IPS DF 4.7 (cell line): ENCODE results near the gene C1orf115.
"Not testable (repeated sequence)": the region's sequence is repeated elsewhere in the genome, so short reads cannot be mapped to it uniquely, and the experiment has no call there.

Source experiments
- DNase-seq: peaks from one replicate; pipeline ENCODE4 v3.0.0-alpha.2; 2013; ENCODE audit warnings: low spot score; ENCODE audit errors: extremely low read depth

C1orf115 gene

DNA sequence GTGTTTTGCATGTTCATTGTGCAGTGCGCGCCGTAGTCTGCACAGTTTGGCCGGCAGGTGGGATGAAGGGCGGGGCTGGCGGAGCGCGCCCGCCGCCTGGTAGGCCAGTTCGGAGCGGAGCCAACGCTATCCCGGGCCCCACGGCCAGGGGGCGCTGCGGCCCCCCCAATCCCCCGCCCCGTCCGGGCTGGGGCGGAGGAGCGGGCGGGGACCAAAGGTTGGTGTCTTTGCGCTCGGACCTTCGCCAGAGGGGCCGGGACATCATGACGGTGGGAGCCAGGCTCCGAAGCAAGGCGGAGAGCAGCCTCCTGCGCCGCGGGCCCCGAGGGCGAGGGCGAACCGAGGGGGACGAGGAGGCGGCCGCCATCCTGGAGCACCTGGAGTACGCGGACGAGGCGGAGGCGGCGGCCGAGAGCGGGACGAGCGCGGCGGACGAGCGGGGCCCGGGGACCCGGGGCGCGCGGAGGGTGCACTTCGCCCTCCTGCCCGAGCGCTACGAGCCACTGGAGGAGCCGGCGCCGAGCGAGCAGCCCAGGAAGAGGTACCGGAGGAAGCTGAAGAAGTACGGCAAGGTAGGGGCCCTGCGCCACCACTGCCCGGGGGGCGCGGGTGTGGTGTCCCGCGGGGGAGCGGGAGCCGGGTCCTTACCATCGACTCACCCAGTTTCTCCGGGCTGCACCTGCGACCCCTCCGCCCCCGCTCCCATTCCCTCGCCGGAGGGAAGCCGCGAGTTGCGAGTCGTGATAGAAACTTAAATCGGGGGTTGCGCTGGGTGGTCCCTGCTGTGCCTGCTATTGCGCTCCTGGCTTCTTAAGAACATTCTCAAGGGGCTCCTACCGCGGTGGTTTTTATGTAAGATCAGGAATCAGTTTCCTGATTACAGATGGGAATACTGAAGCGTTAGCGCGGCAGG lies at the start of gene C1orf115:
C1orf115 (plus strand) TSS at position 224 of the 913 bp plus-strand sequence; CDS start at position 264, 40 bp downstream.
- DNase-seq: no peak

GRCh38 chr1:220642285-220642684 lies 47.9 kb upstream of the C1orf115 start:
- DNase-seq: no peak

GRCh38 chr1:220652995-220653394 lies 37.2 kb upstream of the C1orf115 start:
- DNase-seq: no peak

DNA sequence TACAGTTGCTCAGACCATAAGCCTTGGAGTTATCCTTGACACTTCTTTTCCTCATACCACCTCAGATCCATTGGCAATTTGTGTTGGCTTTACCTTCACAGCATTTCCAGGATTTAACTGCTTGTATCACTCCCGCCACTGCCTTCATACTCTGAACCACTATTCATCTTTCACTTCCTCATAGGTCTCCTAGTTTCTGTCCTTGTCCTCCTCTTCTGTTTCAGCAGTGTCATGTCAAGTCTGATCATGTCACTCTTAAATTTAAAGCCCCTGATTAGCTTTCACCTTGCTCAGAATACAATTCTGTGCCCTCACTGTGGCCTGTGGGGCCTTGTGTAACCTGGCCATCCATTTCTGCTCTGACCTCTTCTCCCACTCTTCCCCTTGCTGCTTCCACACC lies 34.7 kb upstream of the C1orf115 start:
- no peak for DNase-seq

DNA sequence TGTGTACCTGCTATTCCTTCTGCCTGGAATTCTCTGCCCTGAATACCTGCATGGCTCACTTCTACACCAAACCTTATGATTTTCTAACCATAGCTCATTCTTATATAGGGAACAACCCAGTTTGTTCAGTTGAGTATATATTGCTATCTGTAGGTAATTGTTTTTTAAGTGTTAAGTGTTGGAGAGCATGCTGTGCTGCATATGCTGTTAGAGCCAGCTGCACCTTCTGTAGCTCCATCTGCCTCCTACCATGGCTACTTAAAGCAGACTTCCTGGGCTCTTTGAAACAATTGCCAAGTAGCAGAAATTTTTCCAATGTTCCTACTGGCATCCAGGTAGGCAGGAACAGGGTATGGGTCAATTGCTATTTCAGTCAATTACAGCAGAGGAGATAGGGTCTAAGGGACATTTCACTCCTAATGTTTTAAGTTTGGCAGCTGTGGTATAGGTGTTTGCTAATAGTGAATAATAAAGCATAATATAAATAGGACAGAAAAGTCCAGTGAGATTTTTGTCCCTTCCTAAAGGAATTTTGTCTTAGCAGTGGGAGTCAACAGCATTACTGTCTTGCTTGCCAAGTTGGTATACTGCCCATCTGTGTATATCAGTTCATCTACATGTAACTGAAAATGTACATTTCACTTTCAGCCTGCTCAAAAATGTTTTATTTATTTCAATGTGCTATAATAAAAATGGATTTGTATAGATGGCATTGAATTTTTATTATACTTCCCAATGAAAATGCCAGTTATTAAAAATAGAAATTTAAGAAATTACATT lies 34.0 kb upstream of the C1orf115 start:
- DNase-seq: no peak

DNA sequence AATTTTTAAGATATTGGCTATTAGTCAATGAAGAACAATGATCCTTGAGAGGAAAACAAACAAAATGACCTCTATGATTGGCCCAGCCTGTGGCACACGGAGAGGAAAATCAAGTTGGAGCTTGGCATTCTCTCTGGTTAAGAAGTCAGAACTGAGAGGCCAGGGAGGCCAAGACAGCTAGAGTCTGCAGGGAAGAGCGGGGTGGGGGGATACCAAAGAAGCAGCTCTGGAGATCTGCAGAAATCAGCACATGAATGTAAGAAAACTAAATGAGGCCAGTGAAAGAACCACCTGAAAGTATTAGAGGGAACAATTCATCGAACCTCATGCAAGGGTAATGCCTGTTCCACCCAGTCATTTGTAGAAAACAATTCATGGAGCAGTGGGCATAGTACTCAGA lies 23.8 kb upstream of the C1orf115 start:
- DNase-seq: no peak

- DNase-seq: no peak
Measured at GRCh38 chr1:220669005-220669404, 21.2 kb upstream of the C1orf115 start.

- no peak for DNase-seq
Measured at GRCh38 chr1:220670365-220670764, 19.8 kb upstream of the C1orf115 start.

DNA sequence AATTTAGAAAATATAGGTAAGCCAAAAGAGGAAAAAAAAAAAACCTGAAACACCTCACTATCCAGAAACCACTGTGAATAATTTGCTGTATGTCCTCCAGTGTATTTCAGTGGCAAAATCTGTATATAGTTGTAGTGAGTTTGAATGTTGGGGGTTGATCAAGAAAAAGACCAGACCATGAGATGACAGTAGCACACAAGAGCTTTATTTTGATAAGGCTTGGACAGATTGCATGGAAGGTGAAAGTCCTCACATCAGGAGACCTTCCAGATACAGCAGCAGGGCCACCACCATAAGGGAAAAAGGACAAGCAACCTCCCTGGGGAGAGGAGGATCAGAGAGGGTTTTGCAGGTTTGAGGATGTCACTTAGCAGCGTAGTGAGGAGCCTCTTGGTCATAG lies 16.2 kb upstream of the C1orf115 start:
- no peak for DNase-seq

DNA sequence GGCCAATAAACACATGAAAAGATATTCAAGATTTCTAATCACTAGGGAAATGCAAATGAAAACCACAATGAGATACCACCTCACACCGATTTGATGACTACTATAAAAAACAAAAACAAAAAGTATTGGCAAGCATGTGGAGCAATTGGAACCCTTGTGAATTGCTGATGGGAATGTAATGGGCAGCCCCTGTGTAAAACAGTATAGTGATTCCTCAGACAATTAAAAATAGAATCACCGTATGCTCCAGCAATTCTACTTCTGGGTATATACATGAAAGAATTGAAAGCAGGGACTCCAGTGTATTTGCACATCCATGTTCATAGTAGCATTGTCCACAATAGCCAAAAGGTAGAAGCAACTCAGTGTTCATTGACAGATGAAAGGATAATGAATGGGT lies 12.9 kb upstream of the C1orf115 start:
- no peak for DNase-seq

DNA sequence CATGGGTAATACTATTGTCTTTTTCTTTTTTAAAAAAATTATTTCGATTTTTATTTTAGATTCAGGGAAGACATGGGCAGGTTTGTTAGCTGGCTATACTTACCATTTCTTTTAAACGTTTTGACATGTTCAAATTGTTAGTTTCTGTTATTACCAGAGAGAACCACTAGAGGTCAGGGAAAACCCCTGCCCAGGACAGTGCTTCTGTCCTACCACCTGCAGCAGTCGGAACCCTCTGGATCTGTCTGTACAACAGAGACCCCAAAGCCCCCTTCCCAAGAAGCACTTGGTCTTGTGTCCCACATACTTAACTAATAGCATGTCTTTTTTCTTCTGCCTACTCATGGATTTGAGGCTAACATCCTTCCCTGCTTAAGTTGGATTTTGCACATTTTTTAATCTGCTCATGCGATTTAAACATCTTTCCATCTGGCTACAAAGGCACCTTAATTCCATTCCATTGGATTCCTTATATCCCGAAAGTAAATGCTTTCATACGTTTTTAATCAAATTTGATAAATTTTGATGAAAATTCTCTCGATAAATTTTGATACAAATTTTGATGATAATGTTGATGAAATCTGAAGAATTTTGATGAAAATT lies 10.0 kb upstream of the C1orf115 start:
- DNase-seq: no peak

GRCh38 chr1:220681220-220681880 lies 8.8 kb upstream of the C1orf115 start:
- DNase-seq: no peak

DNA sequence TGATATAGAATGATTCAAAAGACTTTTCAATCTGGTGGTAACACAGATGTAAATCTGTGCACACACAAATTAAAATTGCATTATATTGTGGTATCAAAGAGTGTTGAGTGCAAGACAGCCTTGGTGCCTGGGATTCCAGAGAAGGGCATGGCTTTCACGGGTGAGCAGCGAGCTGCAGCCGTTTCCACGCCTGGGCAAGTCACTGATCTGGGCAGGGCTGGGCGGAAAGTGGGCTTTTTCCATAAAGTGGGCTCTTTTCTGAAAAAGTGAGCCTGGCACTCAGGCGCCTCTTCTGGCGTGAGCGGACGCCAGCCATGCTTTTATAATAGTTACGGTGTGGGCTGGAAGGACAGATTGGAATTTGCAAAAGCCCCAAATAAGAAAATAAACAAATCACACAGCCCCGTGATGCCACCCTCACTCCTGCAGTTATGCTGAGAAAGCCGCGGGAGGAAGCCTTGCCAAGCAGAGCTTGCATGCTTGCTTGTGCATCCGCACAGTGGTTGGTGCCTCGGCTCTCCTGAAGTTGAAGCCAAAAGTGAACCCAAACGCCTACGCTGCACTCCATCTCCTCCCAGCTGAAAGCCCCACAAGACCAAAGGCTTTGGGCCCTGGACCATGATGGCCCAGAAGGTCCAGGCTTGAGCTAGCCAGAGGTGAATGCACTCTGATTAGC lies 7.1 kb upstream of the C1orf115 start:
- no peak for DNase-seq

DNA sequence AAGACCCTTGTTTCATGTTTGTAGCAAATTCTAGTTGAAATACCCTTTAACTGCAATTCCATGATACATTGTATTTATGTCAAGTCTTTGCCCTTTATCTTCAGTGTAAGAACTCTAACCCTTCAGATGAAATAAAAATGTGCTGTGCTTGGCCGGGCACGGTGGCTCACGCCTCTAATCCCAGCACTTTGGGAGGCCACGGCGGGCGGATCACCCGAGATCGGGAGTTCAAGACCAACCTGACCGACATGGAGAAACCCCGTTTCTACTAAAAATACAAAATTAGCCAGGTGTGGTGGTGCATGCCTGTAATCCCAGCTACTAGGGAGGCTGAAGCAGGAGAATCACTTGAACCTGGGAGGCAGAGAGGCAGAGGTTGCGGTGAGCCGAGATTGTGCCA lies 6.4 kb upstream of the C1orf115 start:
- not testable (repeated sequence) for DNase-seq

DNA sequence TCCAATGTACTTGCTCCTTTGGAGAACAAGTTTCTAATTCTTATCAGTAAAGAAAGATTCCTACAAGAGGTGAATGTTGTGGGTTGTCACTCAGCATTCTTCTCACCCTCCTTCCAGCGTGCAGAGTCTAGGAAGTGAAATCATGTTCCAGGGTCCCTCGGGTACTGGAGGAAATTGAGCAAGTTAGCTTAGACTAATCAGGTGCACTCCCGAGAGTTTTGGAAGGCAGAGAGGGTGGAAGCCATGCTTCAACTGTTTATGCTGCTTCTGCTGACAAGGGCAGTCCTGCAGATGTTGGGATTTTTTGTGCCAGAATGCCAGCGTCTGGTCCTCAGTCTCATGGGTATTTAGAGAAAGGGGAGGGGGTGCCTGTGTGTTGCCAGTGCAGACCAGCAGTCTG lies 5.3 kb upstream of the C1orf115 start:
- no peak for DNase-seq

GRCh38 chr1:220685879-220686278 lies 4.3 kb upstream of the C1orf115 start:
- no peak for DNase-seq

DNA sequence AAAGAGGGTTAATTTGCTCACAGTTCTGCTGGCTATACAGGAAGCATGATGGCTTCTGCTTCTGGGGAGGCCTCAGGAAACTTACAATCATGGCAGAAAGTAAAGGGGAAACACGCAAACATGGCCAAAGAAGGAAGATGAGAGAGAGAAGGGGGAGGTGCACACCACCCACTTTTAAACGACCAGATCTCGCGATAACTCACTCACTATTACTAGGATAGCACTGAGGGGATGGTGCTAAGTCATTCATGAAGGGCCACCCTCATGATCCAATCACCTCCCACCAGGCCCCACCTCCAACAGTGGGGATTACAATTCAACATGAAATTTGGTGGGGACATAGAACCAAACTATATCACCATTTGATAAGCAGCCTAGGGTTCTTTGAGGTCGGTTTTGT lies 2.4 kb upstream of the C1orf115 start:
- DNase-seq: no peak

GRCh38 chr1:220689666-220690065 lies 497 bp upstream of the C1orf115 start:
- no peak for DNase-seq

GRCh38 chr1:220691053-220691684 lies 1.0 kb downstream of the C1orf115 start:
- DNase-seq: no peak

GRCh38 chr1:220692436-220693228 lies 2.5 kb downstream of the C1orf115 start:
- no peak for DNase-seq
